ENCODE data around the gene KRTAP4-8. TPM values are rescaled to one million over a fixed set of nuclear protein-coding genes. Genes with fewer than 3 reads are reported as not detected.
"Not testable (repeated sequence)": the region's sequence is repeated elsewhere in the genome, so short reads cannot be mapped to it uniquely, and the experiment has no call there.

Gene KRTAP4-8
- total RNA-seq, 1 donor from 2014 or later: not detected

DNA sequence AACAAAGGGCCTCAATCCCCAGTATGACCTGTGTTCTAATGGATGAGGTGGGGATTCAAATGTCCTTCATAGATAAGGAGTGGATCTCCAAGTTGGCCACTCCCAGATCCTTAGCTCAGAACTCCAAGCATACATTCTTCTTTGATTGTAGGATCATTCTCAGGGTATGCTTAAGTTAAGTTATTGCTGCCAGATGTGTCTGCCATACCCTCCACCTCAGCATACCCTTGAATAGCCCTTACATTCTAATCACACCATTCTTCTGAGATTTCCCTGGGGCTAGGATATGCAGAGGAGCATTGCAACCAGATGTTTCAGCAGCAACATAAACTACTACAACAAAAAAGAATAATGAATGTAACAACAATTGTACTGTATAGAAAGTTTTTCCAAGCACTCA, 30.7 kb downstream of the KRTAP4-8 start:
- Mint-ChIP-seq H3K36me3 (ENCODE audit: unreplicated experiment) (peaks cover 11% of the 10 kb centered on the region), H3K27ac (ENCODE audit: unreplicated experiment) (no peak overlapping the region), H3K4me3 (ENCODE audit: unreplicated experiment) (no peak overlapping the region), H3K4me1 (ENCODE audit: low read depth, unreplicated experiment) (peaks cover 5% of the 10 kb centered on the region), H3K27me3 (ENCODE audit: unreplicated experiment) (peaks cover 7% of the 10 kb centered on the region), H3K9me3 (ENCODE audit: unreplicated experiment) (peaks cover 9% of the 10 kb centered on the region)
- TF ChIP-seq, protein P1, sequence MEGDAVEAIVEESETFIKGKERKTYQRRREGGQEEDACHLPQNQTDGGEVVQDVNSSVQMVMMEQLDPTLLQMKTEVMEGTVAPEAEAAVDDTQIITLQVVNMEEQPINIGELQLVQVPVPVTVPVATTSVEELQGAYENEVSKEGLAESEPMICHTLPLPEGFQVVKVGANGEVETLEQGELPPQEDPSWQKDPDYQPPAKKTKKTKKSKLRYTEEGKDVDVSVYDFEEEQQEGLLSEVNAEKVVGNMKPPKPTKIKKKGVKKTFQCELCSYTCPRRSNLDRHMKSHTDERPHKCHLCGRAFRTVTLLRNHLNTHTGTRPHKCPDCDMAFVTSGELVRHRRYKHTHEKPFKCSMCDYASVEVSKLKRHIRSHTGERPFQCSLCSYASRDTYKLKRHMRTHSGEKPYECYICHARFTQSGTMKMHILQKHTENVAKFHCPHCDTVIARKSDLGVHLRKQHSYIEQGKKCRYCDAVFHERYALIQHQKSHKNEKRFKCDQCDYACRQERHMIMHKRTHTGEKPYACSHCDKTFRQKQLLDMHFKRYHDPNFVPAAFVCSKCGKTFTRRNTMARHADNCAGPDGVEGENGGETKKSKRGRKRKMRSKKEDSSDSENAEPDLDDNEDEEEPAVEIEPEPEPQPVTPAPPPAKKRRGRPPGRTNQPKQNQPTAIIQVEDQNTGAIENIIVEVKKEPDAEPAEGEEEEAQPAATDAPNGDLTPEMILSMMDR (IDR thresholded peaks at IDR 0.05; ENCODE audit: partially characterized antibody, unreplicated experiment): no peak
- DNase-seq: no peak

GRCh38 chr17:41065829-41066624, 31.9 kb downstream of the KRTAP4-8 start, which contains the start of gene KRTAP2-4:
KRTAP2-4 (minus strand) TSS chr17:41065879; CDS start chr17:41065845, 34 bp downstream.
- Mint-ChIP-seq H3K27me3 (ENCODE audit: unreplicated experiment) (no peaks in the 10 kb centered on the region), H3K27ac (ENCODE audit: unreplicated experiment) (no peak within 1 kb of the TSS), H3K4me3 (ENCODE audit: unreplicated experiment) (no peak within 1 kb of the TSS), H3K36me3 (ENCODE audit: unreplicated experiment) (peaks cover 5% of the 10 kb centered on the region), H3K9me3 (ENCODE audit: unreplicated experiment) (peaks cover 2% of the 10 kb centered on the region), H3K4me1 (ENCODE audit: low read depth, unreplicated experiment) (peaks cover 5% of the 10 kb centered on the region)
- TF ChIP-seq, protein P1 (IDR thresholded peaks at IDR 0.05; ENCODE audit: partially characterized antibody, unreplicated experiment): no peak
- DNase-seq: no peak

DNA sequence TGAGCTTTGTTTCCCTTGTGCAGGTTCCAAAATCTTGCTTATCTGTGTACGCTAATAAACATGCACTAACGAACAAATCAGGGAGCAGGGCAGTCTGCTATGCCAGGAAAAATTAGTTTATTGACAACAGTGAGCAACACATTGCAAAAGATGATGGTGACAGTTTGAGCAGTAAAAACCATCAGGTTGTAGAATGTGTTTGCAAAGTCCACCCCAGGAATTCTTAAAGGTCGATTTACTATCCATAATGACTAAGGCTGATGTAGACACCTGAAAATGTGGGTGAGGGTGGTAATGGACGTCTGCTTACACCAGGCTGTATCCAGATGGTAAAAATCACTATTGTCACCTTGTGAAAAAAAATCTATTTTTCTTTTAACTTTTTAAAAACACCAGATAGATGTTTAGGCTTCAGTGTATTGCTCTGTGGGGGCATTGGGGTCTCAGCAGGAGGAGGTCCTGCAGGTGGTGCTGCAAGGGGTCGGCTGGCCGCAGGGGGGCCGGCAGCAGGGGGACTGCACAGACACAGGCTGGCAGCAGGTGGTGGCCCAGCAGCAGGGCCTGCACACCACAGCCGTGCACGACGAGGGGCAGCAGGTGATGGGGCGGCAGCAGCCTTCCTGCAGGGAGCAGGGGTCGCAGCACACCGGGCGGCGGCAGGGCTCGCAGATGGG, 32.8 kb downstream of the KRTAP4-8 start:
- not testable (repeated sequence) for H3K9me3 Mint-ChIP-seq (ENCODE audit: unreplicated experiment); H3K36me3 Mint-ChIP-seq (ENCODE audit: unreplicated experiment); H3K4me3 Mint-ChIP-seq (ENCODE audit: unreplicated experiment); H3K4me1 Mint-ChIP-seq (ENCODE audit: low read depth, unreplicated experiment); DNase-seq; H3K27ac Mint-ChIP-seq (ENCODE audit: unreplicated experiment); H3K27me3 Mint-ChIP-seq (ENCODE audit: unreplicated experiment)

GRCh38 chr17:41064301-41064700, 33.6 kb downstream of the KRTAP4-8 start:
- H3K36me3 Mint-ChIP-seq (ENCODE audit: unreplicated experiment): peaks cover 5% of the 10 kb centered on the region

GRCh38 chr17:41063449-41063848, 34.5 kb downstream of the KRTAP4-8 start:
- no peak for DNase-seq
- Mint-ChIP-seq H3K4me1 (ENCODE audit: low read depth, unreplicated experiment) (no peaks in the 10 kb centered on the region), H3K36me3 (ENCODE audit: unreplicated experiment) (peaks cover 5% of the 10 kb centered on the region), H3K9me3 (ENCODE audit: unreplicated experiment) (peaks cover 2% of the 10 kb centered on the region), H3K27me3 (ENCODE audit: unreplicated experiment) (no peaks in the 10 kb centered on the region), H3K27ac (ENCODE audit: unreplicated experiment) (no peak overlapping the region), H3K4me3 (ENCODE audit: unreplicated experiment) (no peak overlapping the region)
- TF ChIP-seq, protein P1 (IDR thresholded peaks at IDR 0.05; ENCODE audit: partially characterized antibody, unreplicated experiment): no peak

More at GRCh38 chr17:41064301-41064700, 33.6 kb downstream of the KRTAP4-8 start:
- no peak overlapping the region for H3K4me3 Mint-ChIP-seq (ENCODE audit: unreplicated experiment)
- H3K27me3 Mint-ChIP-seq (ENCODE audit: unreplicated experiment): no peaks in the 10 kb centered on the region
- TF ChIP-seq, protein P1 (IDR thresholded peaks at IDR 0.05; ENCODE audit: partially characterized antibody, unreplicated experiment): no peak
- H3K27ac Mint-ChIP-seq (ENCODE audit: unreplicated experiment): no peak overlapping the region
- peaks cover 2% of the 10 kb centered on the region for H3K9me3 Mint-ChIP-seq (ENCODE audit: unreplicated experiment)
- no peaks in the 10 kb centered on the region for H3K4me1 Mint-ChIP-seq (ENCODE audit: low read depth, unreplicated experiment)
- no peak for DNase-seq

All from glutamatergic neuron (in vitro differentiated cells).